GM12878 (cell line): ENCODE measurements around the gene NSD2. TPM values are rescaled to one million over a fixed set of nuclear protein-coding genes. Genes with fewer than 3 reads are reported as not detected.

Experiments used
- ATAC-seq: fragments of 200-7000 bp; cut with Tn5 transposase; 3 replicates; pipeline ENCODE4 v1.9.1; 2020; ENCODE audit warnings: mild to moderate bottlenecking, moderate library complexity
- BruUV-seq: library from RNA; stranded (reverse); fragments of 400-500 nt; replicated peaks from 2 replicates; lab custom pipeline; 2021; lab: Mats Ljungman, UMichigan
- CTCF ChIA-PET: fragments of 300-600 bp; sonication (Branson Sonifier 250); formaldehyde crosslinking; extraction: SDS; loops from one replicate; lab custom pipeline; 2021; ENCODE audit warnings: inconsistent platforms; lab: Yijun Ruan, JAX
- POLR2A ChIA-PET: fragments of 350-600 bp; formaldehyde crosslinking; extraction: SDS; loops from one replicate; lab custom pipeline; 2021; ENCODE audit warnings: inconsistent platforms; lab: Charles Lee
- RAD21 ChIA-PET: fragments of 300-600 bp; sonication (Branson Sonifier 250); formaldehyde crosslinking; loops from one replicate; lab custom pipeline; 2023; ENCODE audit warnings: antibody characterized with exemption; ENCODE audit not compliant: unreplicated experiment; lab: Charles Lee
- SMC1A ChIA-PET: fragments of 300-600 bp; sonication (Branson Sonifier 250); formaldehyde crosslinking; loops from one replicate; lab custom pipeline; 2023; ENCODE audit not compliant: unreplicated experiment, uncharacterized antibody; lab: Charles Lee
- DNase-seq: peaks from one replicate; pipeline ENCODE4 v3.0.0-alpha.2; 2011; ENCODE audit warnings: low read depth, low spot score
- FAIRE-seq: peaks from 3 replicates; lab custom pipeline; 2011; peaks lifted over from hg19 to GRCh38; lab: Jason Lieb, UNC
- H2AFZ ChIP-seq: 2 replicates; pipeline ENCODE4 v1.6.0; 2011; ENCODE audit warnings: low read depth, low read length, control low read depth; ENCODE audit not compliant: control insufficient read depth
- H3K27ac ChIP-seq: 2 replicates; pipeline ENCODE4 v1.5.1; 2011; ENCODE audit warnings: control low read depth; ENCODE audit not compliant: control insufficient read depth, insufficient read depth
- H3K27me3 ChIP-seq, 2 experiments: replicated peaks in 1 of 2; 2 replicates each; pipeline versions ENCODE4 v1.6.0 to v1.6.1; 2011; ENCODE audit warnings: low read length in 1 of 2; ENCODE audit not compliant: control insufficient read depth in 2 of 2, insufficient read depth in 2 of 2
- H3K36me3 ChIP-seq, 2 experiments: 2 replicates each; pipeline ENCODE4 v1.5.1; 2011; ENCODE audit warnings: low read length in 1 of 2; ENCODE audit not compliant: control insufficient read depth in 2 of 2, insufficient read depth in 2 of 2
- H3K4me1 ChIP-seq: 2 replicates; pipeline ENCODE4 v1.6.1; 2011; ENCODE audit warnings: mild to moderate bottlenecking, low read length, moderate library complexity, mixed read lengths; ENCODE audit not compliant: control insufficient read depth, insufficient read depth
- H3K4me2 ChIP-seq: 2 replicates; pipeline ENCODE4 v1.6.0; 2011; ENCODE audit warnings: control low read depth; ENCODE audit not compliant: control insufficient read depth, insufficient read depth
- H3K4me3 ChIP-seq: fragments of 200-600 bp; sonication (generic); 2 replicates; pipeline ENCODE4 v1.5.1; 2016
- H3K79me2 ChIP-seq: 2 replicates; pipeline ENCODE4 v1.6.0; 2011; ENCODE audit warnings: low read length; ENCODE audit not compliant: control insufficient read depth, insufficient read depth
- H3K9ac ChIP-seq: 2 replicates; pipeline ENCODE4 v1.8.0; 2011; ENCODE audit warnings: low read length, control low read depth, mixed read lengths; ENCODE audit not compliant: control insufficient read depth, insufficient read depth
- H3K9me3 ChIP-seq: replicated peaks from 3 replicates; pipeline ENCODE4 v1.5.1; 2011; ENCODE audit warnings: mild to moderate bottlenecking, low read length; ENCODE audit not compliant: control insufficient read depth, insufficient read depth
- H4K20me1 ChIP-seq: 2 replicates; pipeline ENCODE4 v1.6.0; 2011; ENCODE audit not compliant: control insufficient read depth, insufficient read depth
- NFYA ChIP-seq: IDR thresholded peaks from 2 replicates; pipeline ENCODE4 v1.6.1; 2011; ENCODE audit warnings: low read depth, mild to moderate bottlenecking, low read length, improper control_type of control experiment, borderline replicate concordance
- NR2C1 ChIP-seq: fragments of 450-650 bp; IDR thresholded peaks from 2 replicates; pipeline ENCODE4 v1.6.1; 2017; ENCODE audit warnings: antibody characterized with exemption, mild to moderate bottlenecking, moderate library complexity
- NR2C2 ChIP-seq: IDR thresholded peaks from 2 replicates; pipeline ENCODE4 v1.6.1; 2011; ENCODE audit warnings: borderline replicate concordance, low read depth; ENCODE audit not compliant: control insufficient read depth, insufficient read length
- RUNX3 ChIP-seq: IDR thresholded peaks from 2 replicates; pipeline ENCODE4 v1.6.1; 2012; ENCODE audit warnings: low read length, inconsistent platforms
- WGBS: methylation state at CpG from one replicate; pipeline ENCODE4 v1.1.6; 2016; ENCODE audit warnings: low lambda C conversion rate; ENCODE audit not compliant: insufficient replicate concordance, insufficient coverage; ENCODE audit errors: missing lambda C conversion rate; 5-methylcytosine and 5-hydroxymethylcytosine counted together
- in situ Hi-C: fragments of 300-500 bp; cut with MboI; formaldehyde crosslinking; loops from 9 replicates; pipeline ENCODE4 v1.14.3; 2018; ENCODE audit warnings: mixed read lengths
- intact Hi-C: fragments of 100-400 bp; cut with micrococcal nuclease; formaldehyde crosslinking; loops from one replicate; pipeline ENCODE4 v1.14.2; 2022; ENCODE audit not compliant: unreplicated experiment
- polyA plus RNA-seq, 11 experiments: library from polyadenylated mRNA; depleted of rRNA in 4 of 11; unstranded in 6 of 11; stranded (reverse) in 5 of 11; fragments of >200 nt; fragmentation: Nextera tagmentation in 4 of 11; fragmentation: Illumina TruSeq in 1 of 11; extraction: Ambion mirVana in 4 of 11; extraction: Trizol in 1 of 11; gene quantifications; 1 replicate in 1 of 11; 2 replicates in 10 of 11; pipeline versions ENCODE4 v1.2.1 to v1.2.3, GENCODE V29; 2011 to 2016; ENCODE audit warnings: inconsistent platforms in 2 of 11, missing spikeins in 2 of 11, low read depth in 1 of 11
- total RNA-seq, 4 experiments: library from RNA; depleted of rRNA in 3 of 4; stranded (reverse); fragments of >200 nt in 3 of 4; fragmentation: Illumina TruSeq in 1 of 4; extraction: Trizol in 1 of 4; gene quantifications; 2 replicates each; pipeline versions ENCODE4 v1.2.1 to v1.2.3, GENCODE V29; 2013 to 2021
- TF ChIP-seq, protein P1 (sequence below): IDR thresholded peaks from 2 replicates; pipeline ENCODE4 v1.6.1; 2012; ENCODE audit warnings: low read depth, low read length, improper control_type of control experiment
- TF ChIP-seq, protein P2 (sequence below): IDR thresholded peaks from 2 replicates; pipeline ENCODE4 v1.6.1; 2012; ENCODE audit warnings: low read depth, low read length, improper control_type of control experiment
- TF ChIP-seq, protein P3 (sequence below): fragments of 450-650 bp; IDR thresholded peaks from 2 replicates; pipeline ENCODE4 v1.6.1; 2016; ENCODE audit warnings: mild to moderate bottlenecking
- TF ChIP-seq, protein P4 (sequence below), 3 experiments: IDR thresholded peaks in 2 of 3; conservative IDR thresholded peaks in 1 of 3; 2 replicates each; pipeline ENCODE4 v1.5.1; 2011; ENCODE audit warnings: low read depth in 3 of 3, low read length in 3 of 3, mild to moderate bottlenecking in 3 of 3, control low read depth in 2 of 3, moderate library complexity in 2 of 3, inconsistent platforms in 1 of 3, mixed read lengths in 1 of 3; ENCODE audit not compliant: control insufficient read depth in 2 of 3, insufficient read depth in 1 of 3; ENCODE audit errors: extremely low read depth in 1 of 3
- TF ChIP-seq, protein P5 (sequence below): fragments of 450-650 bp; formaldehyde crosslinking; IDR thresholded peaks from 2 replicates; pipeline ENCODE4 v1.4.0; 2022; ENCODE audit warnings: mild to moderate bottlenecking, moderate library complexity
- TF ChIP-seq, protein P6 (sequence below): IDR thresholded peaks from 2 replicates; pipeline ENCODE4 v1.6.1; 2011; ENCODE audit warnings: mild to moderate bottlenecking, low read depth, low read length, moderate library complexity; ENCODE audit not compliant: insufficient replicate concordance

NSD2 gene
- total and polyA plus RNA-seq, 10 of the 15 experiments (the other 5 are each of a cell fraction or from before 2014, with no cell fraction given) = 8.6 to 139 (median 67.2) TPM

DNA sequence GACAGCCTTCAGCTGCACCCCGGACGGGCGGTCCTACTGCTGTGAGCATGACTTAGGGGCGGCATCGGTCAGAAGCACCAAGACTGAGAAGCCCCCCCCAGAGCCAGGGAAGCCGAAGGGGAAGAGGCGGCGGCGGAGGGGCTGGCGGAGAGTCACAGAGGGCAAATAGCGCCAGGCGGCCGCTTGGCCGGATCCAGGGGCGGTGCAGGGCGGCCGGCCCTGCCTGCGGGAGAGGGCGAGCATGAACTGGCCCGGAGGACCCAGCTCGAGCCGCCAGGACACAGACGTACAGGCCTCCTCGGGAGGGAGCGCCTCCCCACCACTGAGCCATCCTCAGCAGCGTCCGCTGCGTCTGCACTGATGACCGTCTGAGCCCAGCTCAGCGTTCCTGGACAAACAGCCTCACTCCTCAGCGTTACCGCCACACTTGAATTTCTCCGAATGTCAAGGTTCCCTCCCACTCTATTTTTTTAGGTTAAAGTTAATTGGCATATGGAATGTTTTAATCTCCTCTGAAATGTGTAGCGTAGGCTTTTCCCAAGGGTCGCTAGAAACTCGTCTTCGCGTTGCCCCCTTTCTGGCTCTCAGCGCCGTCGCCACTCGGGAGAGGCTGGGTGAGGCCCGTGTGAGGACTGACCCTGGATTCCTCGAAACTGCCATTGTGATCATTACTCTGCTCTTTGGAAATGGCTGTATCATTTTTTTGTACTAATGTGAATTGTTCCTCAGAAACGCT, 107.7 kb downstream of the NSD2 start:
- Histone ChIP-seq H3K4me2 (no peak overlapping the region), H3K27ac (no peak overlapping the region), H3K36me3 (peaks cover 24 to 48% of the 10 kb centered on the region in 2 experiments; a peak in 3 of 4 replicates), H3K27me3 (no peaks in the 10 kb centered on the region), H3K4me3 (no peak overlapping the region), H3K9ac (no peak overlapping the region), H3K9me3 (no peaks in the 10 kb centered on the region), H4K20me1 (no peaks in the 10 kb centered on the region), H3K79me2 (no peaks in the 10 kb centered on the region), H2AFZ (no peak overlapping the region), H3K4me1 (no peaks in the 10 kb centered on the region)
- TSS peak; percentile 55 for BruUV-seq
- SMC1A ChIA-PET = interaction anchor here (0.5 kb wide), 1 partner anchor 54 kb away, joined by 3 read pairs; no protein-coding TSS in a partner anchor
- CTCF ChIA-PET = no interaction called here
- DNase-seq (no peak), FAIRE-seq (no peak), ATAC-seq (no peak)
- intact Hi-C loops (no loop called here), in situ Hi-C loops (no loop called here)
- RAD21 ChIA-PET = no interaction called here
- WGBS = 97% methylated on average over 34 of the region's 45 CpGs
- POLR2A ChIA-PET = no interaction called here
- TF ChIP-seq, protein P1, sequence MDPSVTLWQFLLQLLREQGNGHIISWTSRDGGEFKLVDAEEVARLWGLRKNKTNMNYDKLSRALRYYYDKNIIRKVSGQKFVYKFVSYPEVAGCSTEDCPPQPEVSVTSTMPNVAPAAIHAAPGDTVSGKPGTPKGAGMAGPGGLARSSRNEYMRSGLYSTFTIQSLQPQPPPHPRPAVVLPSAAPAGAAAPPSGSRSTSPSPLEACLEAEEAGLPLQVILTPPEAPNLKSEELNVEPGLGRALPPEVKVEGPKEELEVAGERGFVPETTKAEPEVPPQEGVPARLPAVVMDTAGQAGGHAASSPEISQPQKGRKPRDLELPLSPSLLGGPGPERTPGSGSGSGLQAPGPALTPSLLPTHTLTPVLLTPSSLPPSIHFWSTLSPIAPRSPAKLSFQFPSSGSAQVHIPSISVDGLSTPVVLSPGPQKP = no peak
- TF ChIP-seq NFYA = no peak
- TF ChIP-seq NR2C2 = no peak
- TF ChIP-seq, protein P2, sequence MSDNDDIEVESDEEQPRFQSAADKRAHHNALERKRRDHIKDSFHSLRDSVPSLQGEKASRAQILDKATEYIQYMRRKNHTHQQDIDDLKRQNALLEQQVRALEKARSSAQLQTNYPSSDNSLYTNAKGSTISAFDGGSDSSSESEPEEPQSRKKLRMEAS = no peak
- TF ChIP-seq, protein P3, sequence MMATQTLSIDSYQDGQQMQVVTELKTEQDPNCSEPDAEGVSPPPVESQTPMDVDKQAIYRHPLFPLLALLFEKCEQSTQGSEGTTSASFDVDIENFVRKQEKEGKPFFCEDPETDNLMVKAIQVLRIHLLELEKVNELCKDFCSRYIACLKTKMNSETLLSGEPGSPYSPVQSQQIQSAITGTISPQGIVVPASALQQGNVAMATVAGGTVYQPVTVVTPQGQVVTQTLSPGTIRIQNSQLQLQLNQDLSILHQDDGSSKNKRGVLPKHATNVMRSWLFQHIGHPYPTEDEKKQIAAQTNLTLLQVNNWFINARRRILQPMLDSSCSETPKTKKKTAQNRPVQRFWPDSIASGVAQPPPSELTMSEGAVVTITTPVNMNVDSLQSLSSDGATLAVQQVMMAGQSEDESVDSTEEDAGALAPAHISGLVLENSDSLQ = no peak
- TF ChIP-seq NR2C1 = no peak
- TF ChIP-seq, protein P4, sequence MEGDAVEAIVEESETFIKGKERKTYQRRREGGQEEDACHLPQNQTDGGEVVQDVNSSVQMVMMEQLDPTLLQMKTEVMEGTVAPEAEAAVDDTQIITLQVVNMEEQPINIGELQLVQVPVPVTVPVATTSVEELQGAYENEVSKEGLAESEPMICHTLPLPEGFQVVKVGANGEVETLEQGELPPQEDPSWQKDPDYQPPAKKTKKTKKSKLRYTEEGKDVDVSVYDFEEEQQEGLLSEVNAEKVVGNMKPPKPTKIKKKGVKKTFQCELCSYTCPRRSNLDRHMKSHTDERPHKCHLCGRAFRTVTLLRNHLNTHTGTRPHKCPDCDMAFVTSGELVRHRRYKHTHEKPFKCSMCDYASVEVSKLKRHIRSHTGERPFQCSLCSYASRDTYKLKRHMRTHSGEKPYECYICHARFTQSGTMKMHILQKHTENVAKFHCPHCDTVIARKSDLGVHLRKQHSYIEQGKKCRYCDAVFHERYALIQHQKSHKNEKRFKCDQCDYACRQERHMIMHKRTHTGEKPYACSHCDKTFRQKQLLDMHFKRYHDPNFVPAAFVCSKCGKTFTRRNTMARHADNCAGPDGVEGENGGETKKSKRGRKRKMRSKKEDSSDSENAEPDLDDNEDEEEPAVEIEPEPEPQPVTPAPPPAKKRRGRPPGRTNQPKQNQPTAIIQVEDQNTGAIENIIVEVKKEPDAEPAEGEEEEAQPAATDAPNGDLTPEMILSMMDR (IDR thresholded peaks at IDR 0.05 in 2 of 3, conservative IDR thresholded peaks at IDR 0.05 in 1 of 3; ENCODE audit: control insufficient read depth in 2 of 3, extremely low read depth in 1 of 3, insufficient read depth in 1 of 3, low read depth in 3 of 3, low read length in 3 of 3) = no peak
- TF ChIP-seq, protein P5, sequence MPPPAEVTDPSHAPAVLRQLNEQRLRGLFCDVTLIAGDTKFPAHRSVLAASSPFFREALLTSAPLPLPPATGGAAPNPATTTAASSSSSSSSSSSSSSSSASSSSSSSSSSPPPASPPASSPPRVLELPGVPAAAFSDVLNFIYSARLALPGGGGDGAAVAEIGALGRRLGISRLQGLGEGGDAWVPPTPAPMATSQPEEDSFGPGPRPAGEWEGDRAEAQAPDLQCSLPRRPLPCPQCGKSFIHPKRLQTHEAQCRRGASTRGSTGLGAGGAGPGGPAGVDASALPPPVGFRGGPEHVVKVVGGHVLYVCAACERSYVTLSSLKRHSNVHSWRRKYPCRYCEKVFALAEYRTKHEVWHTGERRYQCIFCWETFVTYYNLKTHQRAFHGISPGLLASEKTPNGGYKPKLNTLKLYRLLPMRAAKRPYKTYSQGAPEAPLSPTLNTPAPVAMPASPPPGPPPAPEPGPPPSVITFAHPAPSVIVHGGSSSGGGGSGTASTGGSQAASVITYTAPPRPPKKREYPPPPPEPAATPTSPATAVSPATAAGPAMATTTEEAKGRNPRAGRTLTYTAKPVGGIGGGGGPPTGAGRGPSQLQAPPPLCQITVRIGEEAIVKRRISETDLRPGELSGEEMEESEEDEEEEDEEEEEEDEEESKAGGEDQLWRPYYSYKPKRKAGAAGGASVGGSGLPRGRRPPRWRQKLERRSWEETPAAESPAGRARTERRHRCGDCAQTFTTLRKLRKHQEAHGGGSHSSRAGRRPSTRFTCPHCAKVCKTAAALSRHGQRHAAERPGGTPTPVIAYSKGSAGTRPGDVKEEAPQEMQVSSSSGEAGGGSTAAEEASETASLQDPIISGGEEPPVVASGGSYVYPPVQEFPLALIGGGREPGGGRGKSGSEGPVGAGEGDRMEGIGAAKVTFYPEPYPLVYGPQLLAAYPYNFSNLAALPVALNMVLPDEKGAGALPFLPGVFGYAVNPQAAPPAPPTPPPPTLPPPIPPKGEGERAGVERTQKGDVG (CRISPR knock-in tag) = no peak
- TF ChIP-seq, protein P6, sequence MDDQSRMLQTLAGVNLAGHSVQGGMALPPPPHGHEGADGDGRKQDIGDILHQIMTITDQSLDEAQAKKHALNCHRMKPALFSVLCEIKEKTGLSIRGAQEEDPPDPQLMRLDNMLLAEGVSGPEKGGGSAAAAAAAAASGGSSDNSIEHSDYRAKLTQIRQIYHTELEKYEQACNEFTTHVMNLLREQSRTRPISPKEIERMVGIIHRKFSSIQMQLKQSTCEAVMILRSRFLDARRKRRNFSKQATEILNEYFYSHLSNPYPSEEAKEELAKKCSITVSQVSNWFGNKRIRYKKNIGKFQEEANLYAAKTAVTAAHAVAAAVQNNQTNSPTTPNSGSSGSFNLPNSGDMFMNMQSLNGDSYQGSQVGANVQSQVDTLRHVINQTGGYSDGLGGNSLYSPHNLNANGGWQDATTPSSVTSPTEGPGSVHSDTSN = no peak
- TF ChIP-seq RUNX3 = no peak
